Adrenal gland (tissue), 5 donors: ENCODE results near the gene TLN1.

Source experiments
- POLR2A ChIP-seq, 2 donors: fragments of 450-650 bp; IDR thresholded peaks; one replicate each; pipeline ENCODE4 v1.6.1; 2017; ENCODE audit warnings: antibody characterized with exemption in 2 of 2, mild to moderate bottlenecking in 2 of 2, moderate library complexity in 1 of 2
- TF ChIP-seq, protein P1 (sequence below), 6 experiments: fragments of 450-650 bp in 4 of 6; fragments of 200-600 bp in 2 of 6; sonication (generic) in 1 of 6; IDR thresholded peaks; 1 replicate in 5 of 6; 2 replicates in 1 of 6; pipeline versions ENCODE4 v1.5.1 to v1.8.0; 2016 to 2021; ENCODE audit warnings: antibody characterized with exemption in 6 of 6, mild to moderate bottlenecking in 2 of 6, moderate library complexity in 1 of 6
- donor health status: DM: no; HTN: no; CAD: no.

DNA sequence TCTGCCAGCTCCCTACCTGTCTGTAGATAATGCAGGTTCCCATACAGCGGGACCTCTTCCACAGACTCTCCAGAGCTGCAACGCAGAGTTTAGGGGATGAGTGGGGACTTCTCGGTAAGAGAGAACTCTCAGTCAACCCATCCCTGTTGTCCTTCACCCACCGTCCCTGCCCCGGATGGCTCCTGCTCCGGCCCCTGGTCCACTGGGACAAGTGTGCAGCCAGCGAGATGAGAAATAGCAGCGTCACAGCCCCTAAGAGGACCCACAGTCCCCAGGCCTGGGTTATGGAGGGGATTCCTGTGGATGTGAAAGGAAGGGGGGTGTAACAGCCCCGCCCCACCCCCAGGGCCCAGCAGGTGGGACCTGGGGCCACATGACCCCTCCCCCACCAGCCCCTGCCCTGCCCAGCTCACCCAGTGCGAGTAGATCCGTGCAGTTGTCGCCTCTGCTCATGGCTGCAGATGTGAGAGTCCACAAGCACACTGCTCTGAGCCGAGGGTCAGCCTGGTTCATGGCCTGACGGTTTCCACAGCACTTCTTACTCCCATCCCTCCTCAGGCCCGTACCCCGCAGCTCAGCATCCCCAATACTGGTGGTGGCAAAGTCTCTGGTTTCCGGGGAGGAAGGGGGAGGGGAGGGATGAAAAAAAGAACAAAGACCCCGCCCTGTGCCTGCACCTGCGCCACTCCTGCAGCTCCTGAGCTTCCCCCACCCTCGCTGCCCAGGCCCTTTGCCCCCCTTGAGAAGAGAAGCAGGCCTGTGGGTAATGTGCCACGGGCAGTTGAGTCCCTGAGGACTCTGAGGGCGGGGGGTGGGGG, 81.4 kb downstream of the TLN1 start, which contains the start of gene SIT1:
- TF ChIP-seq, protein P1, sequence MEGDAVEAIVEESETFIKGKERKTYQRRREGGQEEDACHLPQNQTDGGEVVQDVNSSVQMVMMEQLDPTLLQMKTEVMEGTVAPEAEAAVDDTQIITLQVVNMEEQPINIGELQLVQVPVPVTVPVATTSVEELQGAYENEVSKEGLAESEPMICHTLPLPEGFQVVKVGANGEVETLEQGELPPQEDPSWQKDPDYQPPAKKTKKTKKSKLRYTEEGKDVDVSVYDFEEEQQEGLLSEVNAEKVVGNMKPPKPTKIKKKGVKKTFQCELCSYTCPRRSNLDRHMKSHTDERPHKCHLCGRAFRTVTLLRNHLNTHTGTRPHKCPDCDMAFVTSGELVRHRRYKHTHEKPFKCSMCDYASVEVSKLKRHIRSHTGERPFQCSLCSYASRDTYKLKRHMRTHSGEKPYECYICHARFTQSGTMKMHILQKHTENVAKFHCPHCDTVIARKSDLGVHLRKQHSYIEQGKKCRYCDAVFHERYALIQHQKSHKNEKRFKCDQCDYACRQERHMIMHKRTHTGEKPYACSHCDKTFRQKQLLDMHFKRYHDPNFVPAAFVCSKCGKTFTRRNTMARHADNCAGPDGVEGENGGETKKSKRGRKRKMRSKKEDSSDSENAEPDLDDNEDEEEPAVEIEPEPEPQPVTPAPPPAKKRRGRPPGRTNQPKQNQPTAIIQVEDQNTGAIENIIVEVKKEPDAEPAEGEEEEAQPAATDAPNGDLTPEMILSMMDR (IDR thresholded peaks at IDR 0.05): no peak
- TF ChIP-seq POLR2A (IDR thresholded peaks at IDR 0.05): no peak
